GM21529 (cell line): Measurements from ENCODE around the gene PPFIBP1.
"Not testable (repeated sequence)": the region's sequence is repeated elsewhere in the genome, so short reads cannot be mapped to it uniquely, and the experiment has no call there.

ENCODE experiments used
- ATAC-seq: cut with Tn5 transposase; IDR thresholded peaks from one replicate; pipeline ENCODE4 v1.9.1; 2021; ENCODE audit not compliant: unreplicated experiment

Gene PPFIBP1

DNA sequence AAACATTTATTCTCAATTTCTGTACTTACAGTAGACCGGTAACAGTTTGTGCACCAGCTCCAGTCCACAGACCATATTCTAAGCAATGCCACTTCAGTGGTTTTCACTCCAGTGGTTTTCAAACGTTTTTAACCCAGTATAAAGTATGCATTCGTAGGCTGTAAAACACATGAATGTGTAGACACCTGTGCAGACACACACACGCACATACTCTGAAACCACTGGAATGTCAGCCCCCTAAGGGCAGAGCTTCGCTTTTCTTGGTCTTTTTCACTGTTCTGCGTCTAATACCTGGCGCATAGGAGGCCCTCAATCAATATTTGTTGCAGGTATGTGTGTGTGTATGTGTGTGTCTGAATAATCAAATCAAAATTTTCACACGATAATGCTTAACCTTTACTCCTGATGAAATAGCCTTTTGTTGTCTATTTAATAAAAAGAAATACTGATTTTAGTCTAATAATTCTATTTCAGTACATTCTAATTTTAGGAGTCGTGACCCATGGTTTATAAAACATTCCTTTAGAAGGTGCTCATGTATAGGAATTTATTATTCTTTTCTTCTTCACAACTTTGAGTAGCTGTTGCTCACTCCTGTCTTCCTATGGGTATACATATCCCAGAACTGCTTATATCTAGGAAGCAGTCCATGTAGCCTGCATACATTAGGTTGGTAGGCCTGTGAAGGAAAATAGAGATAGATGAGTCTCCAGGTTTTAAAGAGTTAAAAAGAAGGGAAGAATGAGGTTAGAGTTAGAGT is 98.6 kb downstream of the PPFIBP1 start:
- no peak for ATAC-seq

DNA sequence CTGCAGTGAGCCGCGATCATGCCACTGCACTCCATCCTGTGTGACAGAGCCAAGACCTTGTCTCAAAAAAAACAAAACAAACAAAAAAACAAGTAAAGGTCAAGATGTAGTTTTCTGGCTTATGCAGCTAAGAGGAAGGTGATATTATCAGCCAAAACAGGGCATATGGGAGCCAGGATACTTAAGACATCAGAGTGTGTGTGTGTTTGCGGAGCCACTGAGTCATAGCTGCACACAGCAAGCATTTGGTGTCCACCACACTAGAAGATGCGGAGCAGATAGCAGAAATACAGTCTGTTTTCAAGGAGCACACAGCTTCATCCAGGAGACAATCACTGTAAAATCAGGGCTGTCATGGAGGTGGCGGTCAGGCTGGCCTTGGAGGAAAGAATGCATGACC is 99.6 kb downstream of the PPFIBP1 start:
- no peak for ATAC-seq

DNA sequence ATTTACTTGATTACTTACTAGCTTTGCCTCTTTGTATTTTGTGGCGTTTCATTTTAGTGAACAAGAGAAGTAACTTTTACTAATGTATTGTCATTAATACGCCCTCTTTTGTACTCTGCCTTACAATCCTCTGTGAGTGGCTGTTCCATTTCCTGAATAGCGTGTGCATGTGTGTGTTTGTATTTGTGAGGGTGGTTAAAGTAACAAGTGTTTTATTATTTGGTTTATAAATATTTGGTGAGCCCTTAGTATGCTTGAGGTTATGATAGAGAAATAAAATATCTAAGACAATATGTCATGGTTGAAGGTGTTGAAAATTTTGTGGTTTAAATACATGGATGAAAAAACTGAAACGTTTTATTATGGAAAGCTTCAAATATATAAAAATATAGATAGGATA is 100.6 kb downstream of the PPFIBP1 start:
- no peak for ATAC-seq

DNA sequence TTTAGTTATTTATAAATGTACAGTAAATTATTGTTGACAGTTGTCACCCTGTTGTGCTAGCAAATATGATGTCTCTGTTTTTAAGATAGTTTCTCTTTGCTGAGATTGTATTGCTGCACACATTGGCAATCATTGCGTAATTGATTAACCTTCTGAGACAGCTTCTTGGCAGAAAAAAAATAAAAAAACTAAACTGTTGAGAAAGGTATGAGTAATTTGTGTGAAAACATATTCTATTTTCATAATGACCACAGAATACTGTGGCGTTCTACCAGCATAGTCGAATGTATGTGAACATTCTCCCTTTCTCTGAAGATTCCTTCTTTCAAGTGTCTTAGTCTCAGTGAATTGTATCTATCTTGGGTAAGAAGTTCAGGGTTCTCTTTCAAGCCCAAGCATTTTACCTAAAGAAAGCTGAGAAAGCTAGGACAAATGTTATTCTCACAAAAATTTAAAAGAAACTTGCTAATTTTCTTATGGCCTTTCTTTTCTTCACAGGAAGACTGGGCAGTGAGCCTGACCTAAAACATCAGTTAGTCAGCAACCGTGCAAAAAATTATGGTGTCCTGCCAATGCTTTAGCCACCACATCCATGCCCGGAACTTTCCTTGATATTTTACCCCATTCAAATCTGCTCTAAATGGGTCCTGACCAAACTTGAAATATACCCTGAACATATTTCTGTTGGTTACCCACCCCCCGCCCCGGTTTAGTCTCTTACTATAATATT is 103.3 kb downstream of the PPFIBP1 start:
- ATAC-seq, result peak; percentile 56

DNA sequence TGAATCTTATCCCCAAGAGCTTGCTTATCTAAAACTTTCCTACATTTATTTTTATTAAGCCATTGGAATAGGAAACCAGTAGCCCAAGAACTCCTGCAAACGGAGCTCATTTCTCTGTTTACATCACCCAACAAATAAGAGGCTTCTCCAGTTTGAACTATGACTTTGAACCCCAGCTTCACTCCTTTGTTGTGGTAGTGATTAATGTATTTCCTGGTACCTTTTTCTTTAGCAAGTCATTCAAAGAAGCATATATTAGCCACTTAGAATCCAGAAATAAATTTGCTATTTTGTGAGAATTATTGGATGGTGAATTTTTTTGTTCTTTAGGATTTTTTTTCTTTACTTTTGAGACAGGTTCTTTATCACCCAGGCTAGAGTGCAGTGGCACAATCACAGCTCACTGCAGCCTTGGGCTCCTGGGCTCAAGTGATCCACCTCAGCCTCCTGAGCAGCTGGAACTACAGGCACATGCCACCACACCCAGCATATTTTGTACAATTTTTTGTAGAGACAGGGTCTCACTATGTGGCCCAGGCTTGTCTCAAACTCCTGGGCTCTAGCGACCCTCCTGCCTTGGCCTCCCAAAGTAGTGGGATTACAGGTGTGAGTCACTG is 104.0 kb downstream of the PPFIBP1 start:
- ATAC-seq, result not testable (repeated sequence)

DNA sequence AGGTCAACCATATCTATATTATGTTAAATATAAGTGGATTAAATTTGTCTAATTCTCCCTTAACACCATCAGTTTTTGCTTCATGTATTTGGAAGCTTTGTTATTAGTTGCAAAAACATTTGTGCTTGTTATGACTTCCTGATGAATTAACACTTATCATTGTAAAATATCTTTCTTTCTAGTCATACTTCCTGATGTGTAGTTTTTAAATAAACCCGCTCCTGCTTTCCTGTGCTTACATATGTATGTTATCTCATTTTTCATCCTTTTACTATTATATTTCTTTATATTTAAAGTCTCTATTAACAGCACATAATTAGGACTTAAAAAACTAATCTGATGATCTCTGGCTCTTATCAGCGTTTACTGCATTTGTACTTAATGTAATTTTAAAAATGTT is 106.2 kb downstream of the PPFIBP1 start:
- ATAC-seq, result not testable (repeated sequence)

DNA sequence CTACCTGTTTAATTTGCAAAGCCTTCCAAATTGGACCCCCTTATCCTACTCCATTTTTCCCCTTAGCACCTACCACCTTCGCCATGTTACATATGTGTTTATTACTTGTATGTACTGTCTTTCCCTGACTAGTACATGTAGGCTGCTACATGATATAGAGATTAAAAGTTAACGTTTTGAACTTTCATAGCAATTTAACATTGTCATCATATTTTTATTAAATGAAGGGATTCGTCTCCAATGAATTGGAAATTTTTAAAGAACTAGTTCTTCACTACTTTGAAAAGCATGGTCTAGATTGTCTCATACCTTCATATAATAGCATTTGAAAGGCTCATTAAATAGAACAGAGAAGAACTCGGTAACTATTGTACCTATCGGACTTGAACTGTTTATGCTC is 107.4 kb downstream of the PPFIBP1 start:
- ATAC-seq, result no peak

DNA sequence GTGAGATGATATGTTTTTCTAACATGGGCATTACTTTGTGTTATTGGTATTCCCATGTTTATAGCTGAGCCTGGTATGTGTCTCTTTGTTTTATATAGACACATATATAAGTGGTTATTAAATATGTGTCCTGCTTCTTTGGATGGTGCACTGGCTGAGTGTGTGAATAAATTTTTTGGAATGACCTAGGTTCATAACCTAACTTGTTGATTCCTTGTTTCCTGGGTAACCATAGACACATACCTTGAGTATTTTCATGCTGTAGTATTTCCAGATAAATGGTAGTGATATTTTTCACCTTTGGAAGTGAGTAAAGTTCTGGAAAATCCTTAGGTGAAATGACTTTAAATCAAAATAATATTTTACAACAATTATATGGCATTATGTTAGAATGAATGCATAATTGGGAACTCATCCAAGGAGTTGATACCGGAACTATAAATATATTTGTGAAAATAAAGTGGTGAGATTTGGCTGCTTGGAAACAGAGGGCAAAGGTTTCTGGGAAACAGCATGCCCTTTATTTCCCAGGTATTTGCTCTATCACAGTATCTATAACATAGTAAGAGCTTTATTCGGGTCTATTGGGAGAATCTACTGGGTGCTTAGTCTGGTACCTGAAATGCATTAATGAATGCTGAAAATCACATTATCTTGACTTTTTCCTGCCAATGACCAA is 107.9 kb downstream of the PPFIBP1 start:
- ATAC-seq, result no peak

DNA sequence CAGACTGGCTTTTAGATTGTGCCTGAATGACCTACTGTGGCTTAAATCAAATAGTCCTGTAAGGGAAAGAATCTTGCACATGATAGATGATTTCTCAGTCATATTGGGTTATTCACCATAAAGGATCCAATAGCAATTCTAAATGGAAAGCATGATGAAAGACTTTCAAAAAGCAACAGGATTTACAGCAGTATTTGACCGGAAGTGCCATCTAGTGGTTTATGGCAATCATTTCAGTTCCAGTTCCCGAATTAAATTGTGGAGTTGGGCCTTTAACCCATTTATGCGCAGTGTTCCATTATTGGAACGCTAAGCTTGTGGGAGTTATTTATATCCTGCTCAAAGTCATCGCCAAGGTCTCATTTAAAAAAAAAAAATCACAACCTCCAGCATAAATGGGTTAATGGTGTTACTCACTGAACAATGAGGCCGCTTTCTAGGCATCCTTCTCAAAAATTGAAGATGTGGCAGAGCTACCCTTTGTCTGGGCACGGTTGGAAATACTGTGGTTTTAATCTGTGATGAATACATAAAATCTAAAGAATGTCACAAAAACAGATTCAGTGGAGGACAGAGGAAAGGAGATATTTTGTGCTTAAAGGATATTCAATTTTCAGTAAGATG is 111.5 kb downstream of the PPFIBP1 start:
- no peak for ATAC-seq

DNA sequence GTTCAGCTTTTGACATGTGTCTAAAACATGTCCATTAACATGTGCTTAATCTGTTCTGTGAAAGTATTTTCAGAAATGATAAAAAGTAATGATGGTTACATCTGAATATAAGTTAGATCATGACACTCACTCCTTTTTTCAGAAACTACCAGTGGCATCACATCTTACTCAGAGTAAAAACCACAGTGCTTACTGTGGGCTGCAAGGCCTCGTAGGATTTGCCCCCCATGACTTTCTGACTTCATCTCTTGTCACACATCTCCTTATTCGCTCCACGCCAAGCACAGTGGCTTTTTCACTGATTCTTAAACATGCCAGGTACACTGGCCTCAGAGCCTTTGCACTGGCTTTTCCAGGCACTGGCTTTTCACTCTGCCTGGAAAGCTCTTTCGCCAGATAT is 112.6 kb downstream of the PPFIBP1 start:
- ATAC-seq, result not testable (repeated sequence)

DNA sequence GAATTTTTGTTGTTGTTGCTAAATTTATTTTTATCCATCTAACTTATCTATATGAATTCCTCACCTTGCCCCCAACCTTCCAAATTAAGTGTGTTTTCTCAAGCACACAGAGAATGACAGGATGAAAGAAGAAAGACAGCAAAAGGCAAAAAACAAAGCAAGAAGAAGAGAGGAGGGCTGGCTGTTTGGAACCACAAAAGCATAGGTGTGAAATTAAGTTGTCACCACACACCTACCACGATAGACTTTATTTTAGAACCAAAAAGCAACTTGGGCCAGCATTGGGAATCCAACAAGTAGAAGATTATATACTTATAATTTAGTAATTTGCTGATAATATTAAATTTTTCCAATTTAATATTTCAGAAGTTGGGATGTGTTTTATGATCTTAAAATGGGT is 113.5 kb downstream of the PPFIBP1 start:
- ATAC-seq, result no peak

DNA sequence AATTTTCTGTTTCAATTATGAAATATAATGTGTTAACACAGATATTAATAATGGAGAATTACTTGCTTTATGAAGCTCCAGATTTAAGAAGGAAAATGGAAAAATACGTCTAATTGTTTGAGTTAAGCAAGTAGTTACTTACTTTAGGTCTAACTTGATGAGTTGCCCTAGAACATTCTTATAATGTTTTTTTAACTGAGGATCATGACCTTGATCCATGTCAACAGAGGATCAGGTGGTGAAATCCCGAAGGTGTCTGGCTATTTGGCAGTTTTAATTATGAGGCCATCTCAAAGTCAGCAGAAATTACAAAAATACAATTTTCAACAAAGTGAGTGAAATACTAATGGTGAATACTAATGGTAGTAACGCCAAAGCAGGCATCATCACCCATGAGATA is 115.3 kb downstream of the PPFIBP1 start:
- no peak for ATAC-seq

DNA sequence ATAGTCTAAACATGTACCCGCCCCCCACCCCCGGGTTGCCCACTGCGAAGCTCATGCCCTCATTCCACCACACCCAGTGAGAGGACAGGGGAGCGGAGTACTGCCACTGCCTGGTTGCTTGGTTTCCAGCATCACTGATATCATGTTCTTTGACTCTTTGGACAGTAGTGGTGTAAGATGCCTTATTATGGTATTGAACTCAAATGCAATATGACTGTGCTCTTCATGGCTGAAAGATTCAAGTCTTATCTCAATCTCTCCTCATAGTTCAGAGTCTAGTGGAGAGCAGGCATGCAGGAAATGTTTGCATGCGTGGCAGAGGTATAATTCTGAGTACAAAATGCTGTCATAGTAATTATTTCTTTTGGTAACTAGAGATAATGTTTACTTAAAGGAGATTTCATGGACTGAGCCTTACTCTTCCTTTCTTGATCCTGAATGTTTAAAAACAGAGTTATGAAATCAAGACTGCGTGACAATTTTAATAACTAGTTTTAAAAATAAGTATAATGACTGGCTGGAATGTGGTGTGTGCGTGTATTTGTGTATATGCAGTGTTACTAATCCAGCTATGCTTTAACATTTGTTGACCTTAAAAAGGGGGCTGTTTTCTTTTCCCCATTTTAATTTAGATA is 116.7 kb downstream of the PPFIBP1 start:
- not testable (repeated sequence) for ATAC-seq

DNA sequence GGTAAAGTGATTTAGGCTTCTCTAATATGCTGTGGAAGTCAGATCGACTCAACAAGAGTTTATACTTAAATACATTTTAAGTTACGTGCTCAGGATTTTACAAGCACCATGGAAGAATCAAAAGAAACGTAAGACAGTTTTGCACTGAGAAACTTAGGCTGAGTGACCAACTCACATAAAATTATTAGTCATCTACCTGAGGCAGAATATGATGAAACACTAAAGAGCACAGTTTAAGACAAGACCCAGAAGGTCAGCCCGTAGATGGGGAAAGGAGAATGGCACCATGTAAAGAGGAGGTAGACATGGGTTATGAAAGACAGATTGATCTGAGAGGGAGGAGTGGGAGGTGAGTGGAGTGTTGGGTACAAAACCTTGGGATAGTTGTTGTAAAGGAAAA is 118.4 kb downstream of the PPFIBP1 start:
- ATAC-seq, result not testable (repeated sequence)

DNA sequence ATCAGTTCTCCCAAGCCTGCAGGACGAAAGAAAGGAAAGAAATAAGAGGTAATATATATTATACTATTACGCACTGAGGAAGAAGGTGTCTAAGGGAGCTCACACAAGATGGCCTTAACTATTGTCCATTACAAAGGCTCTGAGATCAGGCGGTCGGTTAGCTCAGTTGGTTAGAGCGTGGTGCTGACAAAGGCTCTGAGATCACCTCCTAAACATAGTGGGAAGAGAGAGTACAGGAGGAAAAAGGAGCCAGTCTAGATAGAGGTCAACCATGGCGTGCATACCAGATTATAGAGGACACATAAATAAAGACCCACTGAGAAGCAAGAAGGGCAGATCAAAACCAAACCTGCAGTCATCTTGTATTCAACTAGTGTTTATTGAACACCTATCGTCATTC is 118.9 kb downstream of the PPFIBP1 start:
- ATAC-seq, result not testable (repeated sequence)

DNA sequence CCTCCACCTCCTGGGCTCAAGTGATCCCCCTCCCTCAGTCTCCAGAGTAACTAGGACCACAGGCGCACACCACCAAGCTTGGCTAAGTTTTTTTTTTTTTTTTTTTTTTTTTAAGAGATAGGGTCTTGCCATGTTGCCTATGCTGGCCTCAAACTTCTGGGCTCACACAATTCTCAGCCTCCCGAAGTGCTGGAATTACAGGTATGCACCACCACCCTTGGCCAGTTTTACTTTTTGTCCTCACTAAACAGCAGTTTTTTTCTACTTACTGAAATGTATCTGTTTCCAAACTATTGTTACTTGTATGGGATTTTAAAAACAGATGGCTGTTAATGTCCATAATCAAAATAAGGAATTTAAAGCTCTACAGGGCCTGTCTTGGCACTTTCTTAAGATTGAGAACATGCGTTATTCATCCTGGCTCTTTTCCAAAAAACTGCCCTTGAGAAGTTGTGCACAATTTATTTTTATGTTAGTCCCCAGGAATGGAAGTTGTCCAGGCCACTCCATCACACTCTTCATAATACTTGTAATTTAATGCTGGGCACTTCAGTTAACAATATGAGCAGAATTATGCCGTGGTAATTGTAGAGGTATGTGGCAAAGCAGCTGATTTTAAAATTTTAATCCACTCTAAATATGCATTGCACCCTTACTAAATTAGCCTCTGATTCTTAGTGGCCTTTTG is 120.3 kb downstream of the PPFIBP1 start:
- ATAC-seq, result no peak

DNA sequence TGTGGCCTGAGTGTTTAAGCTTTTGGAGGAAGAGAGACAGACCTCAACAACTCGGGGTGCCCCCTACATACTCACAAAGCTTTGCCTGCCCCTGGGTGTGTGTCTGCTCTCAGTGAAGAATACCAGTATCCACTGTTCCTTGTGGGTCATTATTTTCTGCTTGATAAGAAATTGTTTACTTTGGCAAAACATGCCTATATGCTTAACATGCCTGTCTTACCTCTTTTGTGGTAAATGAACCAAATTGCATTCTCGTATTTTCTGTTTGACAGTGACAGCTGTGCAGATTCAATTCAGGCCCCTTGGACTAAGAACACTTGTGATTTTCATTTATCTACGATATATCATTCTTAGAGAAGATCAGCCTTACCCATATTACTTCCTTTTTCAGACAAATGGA is 121.7 kb downstream of the PPFIBP1 start:
- no peak for ATAC-seq

DNA sequence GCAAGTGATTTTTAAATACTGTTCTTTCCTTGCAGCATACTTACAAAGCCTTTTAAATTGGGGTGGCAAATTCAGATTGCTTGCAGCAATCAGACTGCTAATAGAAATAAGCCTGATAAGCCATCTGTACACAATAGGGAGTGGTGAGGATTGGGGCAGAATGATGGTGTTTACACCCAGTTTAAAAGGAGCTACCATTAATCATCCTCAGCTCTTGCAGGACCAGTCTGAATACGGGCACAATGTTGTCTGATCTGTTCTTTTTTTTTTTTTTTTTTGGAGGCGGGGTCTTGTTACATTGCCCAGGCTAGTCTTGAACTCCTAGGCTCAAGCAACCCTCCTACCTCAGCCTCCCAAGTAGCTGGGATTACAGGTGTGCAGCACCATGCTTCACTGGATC is 122.1 kb downstream of the PPFIBP1 start:
- no peak for ATAC-seq

DNA sequence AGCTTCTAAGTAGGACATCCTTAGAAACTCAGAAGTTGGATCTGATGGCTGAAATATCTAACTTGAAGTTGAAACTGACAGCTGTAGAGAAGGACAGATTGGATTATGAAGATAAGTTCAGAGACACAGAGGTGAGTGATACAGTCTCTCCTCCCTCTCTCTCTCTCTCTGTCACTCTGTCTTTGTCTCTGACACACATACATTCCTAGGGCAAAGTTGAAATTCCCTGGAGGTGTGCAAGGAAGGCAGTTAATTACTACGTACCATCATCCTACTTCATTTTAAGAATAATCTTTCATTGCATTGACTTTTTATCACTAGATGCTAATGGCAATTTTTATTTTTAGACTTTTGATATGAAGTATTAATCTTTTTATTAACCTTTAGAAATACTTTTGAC is 126.0 kb downstream of the PPFIBP1 start:
- ATAC-seq, result no peak

DNA sequence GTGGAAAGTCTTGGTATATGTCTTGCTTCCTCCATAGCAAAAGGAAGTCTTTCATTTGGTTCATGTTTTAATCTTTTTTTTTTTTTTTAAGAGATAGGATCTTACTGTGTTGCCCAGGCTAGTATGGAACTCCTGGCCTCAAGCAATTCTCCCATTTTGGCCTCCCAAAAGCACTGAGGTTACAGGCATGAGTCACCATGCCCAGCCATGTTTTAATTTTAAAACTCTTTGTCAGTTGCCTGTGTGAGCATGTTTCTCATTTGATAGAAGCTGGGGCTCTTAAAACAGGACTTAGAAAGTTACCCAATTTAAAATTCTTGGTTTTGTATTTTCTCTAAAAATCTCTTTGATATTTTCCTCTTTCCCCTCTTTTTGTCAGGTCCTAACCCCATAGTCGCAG is 127.2 kb downstream of the PPFIBP1 start:
- ATAC-seq, result no peak
